ENCODE results near the gene CDK3. TPM values are rescaled to one million over a fixed set of nuclear protein-coding genes. Genes with fewer than 3 reads are reported as not detected.

CDK3 gene
- total and polyA plus RNA-seq, 4 donors: 1.5 to 6.3 (median 2.6) TPM

- TF ChIP-seq, protein P1, sequence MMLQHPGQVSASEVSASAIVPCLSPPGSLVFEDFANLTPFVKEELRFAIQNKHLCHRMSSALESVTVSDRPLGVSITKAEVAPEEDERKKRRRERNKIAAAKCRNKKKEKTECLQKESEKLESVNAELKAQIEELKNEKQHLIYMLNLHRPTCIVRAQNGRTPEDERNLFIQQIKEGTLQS (IDR thresholded peaks at IDR 0.05): no peak
- TF ChIP-seq SP1 (IDR thresholded peaks at IDR 0.05): no peak
- TF ChIP-seq JUND (IDR thresholded peaks at IDR 0.05): no peak
- no peak for TF ChIP-seq MAX (IDR thresholded peaks at IDR 0.05)
- TF ChIP-seq FOXA1 (IDR thresholded peaks at IDR 0.05): no peak
- no peak for TF ChIP-seq RAD21 (IDR thresholded peaks at IDR 0.05)
- TF ChIP-seq, protein P2, sequence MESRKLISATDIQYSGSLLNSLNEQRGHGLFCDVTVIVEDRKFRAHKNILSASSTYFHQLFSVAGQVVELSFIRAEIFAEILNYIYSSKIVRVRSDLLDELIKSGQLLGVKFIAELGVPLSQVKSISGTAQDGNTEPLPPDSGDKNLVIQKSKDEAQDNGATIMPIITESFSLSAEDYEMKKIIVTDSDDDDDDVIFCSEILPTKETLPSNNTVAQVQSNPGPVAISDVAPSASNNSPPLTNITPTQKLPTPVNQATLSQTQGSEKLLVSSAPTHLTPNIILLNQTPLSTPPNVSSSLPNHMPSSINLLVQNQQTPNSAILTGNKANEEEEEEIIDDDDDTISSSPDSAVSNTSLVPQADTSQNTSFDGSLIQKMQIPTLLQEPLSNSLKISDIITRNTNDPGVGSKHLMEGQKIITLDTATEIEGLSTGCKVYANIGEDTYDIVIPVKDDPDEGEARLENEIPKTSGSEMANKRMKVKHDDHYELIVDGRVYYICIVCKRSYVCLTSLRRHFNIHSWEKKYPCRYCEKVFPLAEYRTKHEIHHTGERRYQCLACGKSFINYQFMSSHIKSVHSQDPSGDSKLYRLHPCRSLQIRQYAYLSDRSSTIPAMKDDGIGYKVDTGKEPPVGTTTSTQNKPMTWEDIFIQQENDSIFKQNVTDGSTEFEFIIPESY (IDR thresholded peaks at IDR 0.05): no peak
- no peak for TF ChIP-seq HNF4G (IDR thresholded peaks at IDR 0.05)
- TF ChIP-seq, protein P3, sequence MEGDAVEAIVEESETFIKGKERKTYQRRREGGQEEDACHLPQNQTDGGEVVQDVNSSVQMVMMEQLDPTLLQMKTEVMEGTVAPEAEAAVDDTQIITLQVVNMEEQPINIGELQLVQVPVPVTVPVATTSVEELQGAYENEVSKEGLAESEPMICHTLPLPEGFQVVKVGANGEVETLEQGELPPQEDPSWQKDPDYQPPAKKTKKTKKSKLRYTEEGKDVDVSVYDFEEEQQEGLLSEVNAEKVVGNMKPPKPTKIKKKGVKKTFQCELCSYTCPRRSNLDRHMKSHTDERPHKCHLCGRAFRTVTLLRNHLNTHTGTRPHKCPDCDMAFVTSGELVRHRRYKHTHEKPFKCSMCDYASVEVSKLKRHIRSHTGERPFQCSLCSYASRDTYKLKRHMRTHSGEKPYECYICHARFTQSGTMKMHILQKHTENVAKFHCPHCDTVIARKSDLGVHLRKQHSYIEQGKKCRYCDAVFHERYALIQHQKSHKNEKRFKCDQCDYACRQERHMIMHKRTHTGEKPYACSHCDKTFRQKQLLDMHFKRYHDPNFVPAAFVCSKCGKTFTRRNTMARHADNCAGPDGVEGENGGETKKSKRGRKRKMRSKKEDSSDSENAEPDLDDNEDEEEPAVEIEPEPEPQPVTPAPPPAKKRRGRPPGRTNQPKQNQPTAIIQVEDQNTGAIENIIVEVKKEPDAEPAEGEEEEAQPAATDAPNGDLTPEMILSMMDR (IDR thresholded peaks at IDR 0.05; ENCODE audit: low read depth, low read length, missing input control): no peak
- no peak for TF ChIP-seq RXRA (IDR thresholded peaks at IDR 0.05)
- TF ChIP-seq HNF4A (conservative IDR thresholded peaks at IDR 0.05): no peak
- TF ChIP-seq, protein P4, sequence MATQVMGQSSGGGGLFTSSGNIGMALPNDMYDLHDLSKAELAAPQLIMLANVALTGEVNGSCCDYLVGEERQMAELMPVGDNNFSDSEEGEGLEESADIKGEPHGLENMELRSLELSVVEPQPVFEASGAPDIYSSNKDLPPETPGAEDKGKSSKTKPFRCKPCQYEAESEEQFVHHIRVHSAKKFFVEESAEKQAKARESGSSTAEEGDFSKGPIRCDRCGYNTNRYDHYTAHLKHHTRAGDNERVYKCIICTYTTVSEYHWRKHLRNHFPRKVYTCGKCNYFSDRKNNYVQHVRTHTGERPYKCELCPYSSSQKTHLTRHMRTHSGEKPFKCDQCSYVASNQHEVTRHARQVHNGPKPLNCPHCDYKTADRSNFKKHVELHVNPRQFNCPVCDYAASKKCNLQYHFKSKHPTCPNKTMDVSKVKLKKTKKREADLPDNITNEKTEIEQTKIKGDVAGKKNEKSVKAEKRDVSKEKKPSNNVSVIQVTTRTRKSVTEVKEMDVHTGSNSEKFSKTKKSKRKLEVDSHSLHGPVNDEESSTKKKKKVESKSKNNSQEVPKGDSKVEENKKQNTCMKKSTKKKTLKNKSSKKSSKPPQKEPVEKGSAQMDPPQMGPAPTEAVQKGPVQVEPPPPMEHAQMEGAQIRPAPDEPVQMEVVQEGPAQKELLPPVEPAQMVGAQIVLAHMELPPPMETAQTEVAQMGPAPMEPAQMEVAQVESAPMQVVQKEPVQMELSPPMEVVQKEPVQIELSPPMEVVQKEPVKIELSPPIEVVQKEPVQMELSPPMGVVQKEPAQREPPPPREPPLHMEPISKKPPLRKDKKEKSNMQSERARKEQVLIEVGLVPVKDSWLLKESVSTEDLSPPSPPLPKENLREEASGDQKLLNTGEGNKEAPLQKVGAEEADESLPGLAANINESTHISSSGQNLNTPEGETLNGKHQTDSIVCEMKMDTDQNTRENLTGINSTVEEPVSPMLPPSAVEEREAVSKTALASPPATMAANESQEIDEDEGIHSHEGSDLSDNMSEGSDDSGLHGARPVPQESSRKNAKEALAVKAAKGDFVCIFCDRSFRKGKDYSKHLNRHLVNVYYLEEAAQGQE (IDR thresholded peaks at IDR 0.05): no peak
- TF ChIP-seq EGR1 (IDR thresholded peaks at IDR 0.05; ENCODE audit: low read depth in 2 of 2): no peak
- TF ChIP-seq GABPA (IDR thresholded peaks at IDR 0.05 in 1 of 2, conservative IDR thresholded peaks at IDR 0.05 in 1 of 2): no peak
- TF ChIP-seq TAF1 (conservative IDR thresholded peaks at IDR 0.05): no peak
- no peak for TF ChIP-seq YY1 (IDR thresholded peaks at IDR 0.05)
- no peak for TF ChIP-seq NR2F2 (IDR thresholded peaks at IDR 0.05)
- no peak for TF ChIP-seq FOXA2 (IDR thresholded peaks at IDR 0.05)
- WGBS: 88% methylated on average over 9 of the region's 9 CpGs
- no peaks in the 10 kb centered on the region for H3K36me3 ChIP-seq (ENCODE audit: control insufficient read depth in 4 of 4, insufficient read depth in 3 of 4, low read depth in 1 of 4, low read length in 3 of 4)
Measured at GRCh38 chr17:76024353-76024752, 23.7 kb downstream of the CDK3 start.

More at GRCh38 chr17:76024353-76024752, 23.7 kb downstream of the CDK3 start:
- H3K9ac ChIP-seq (ENCODE audit: low read depth in 1 of 2, low read length in 2 of 2): no peak overlapping the region
- no peaks in the 10 kb centered on the region for H3K9me3 ChIP-seq (ENCODE audit: control insufficient read depth in 4 of 4, low read length in 3 of 4)
- H3K4me3 ChIP-seq (ENCODE audit: low read depth in 1 of 3, low read length in 3 of 3): no peak overlapping the region
- no peak for DNase-seq (ENCODE audit: low spot score)
- H3K27ac ChIP-seq (ENCODE audit: low read depth in 1 of 2, low read length in 2 of 2): no peak overlapping the region
- no peaks in the 10 kb centered on the region for H3K27me3 ChIP-seq (ENCODE audit: control insufficient read depth in 4 of 4, insufficient read depth in 4 of 4, low read length in 3 of 4)
- no peaks in the 10 kb centered on the region for H3K4me1 ChIP-seq (ENCODE audit: control insufficient read depth in 4 of 4, insufficient read depth in 4 of 4, low read length in 3 of 4)
